HG02884 (cell line): ENCODE measurements around the gene ANKRD44.
A peak's percentile ranks its signal among the peaks of the same experiment; 100 is the strongest.

Experiments
- ATAC-seq: cut with Tn5 transposase; IDR thresholded peaks from one replicate; pipeline ENCODE4 v1.9.1; 2021; ENCODE audit warnings: mild to moderate bottlenecking, moderate library complexity; ENCODE audit not compliant: unreplicated experiment

Gene ANKRD44

GRCh38 chr2:197264332-197264731, 46.2 kb downstream of the ANKRD44 start:
- ATAC-seq: no peak

GRCh38 chr2:197263077-197263476, 47.5 kb downstream of the ANKRD44 start:
- ATAC-seq: no peak

DNA sequence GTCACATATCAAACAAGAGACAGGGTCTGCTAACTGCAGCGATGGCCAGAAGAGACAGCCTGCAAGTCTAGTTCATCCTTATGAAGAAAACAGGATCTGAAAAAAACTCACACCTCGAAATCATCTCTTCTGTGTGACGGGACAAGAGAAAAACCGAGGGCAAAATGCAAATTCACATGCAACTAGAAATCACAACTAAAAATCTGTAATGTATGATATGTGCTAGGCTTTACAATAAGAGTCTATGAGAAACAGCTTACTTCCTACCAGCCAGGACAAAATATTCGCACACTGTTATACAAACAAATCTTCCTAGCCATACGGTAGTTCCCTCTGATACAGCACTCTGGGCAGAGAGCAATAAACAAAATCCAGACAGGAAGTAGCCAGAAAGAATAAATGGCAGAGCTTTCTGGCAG, 48.8 kb downstream of the ANKRD44 start:
- ATAC-seq: peak; percentile 62

DNA sequence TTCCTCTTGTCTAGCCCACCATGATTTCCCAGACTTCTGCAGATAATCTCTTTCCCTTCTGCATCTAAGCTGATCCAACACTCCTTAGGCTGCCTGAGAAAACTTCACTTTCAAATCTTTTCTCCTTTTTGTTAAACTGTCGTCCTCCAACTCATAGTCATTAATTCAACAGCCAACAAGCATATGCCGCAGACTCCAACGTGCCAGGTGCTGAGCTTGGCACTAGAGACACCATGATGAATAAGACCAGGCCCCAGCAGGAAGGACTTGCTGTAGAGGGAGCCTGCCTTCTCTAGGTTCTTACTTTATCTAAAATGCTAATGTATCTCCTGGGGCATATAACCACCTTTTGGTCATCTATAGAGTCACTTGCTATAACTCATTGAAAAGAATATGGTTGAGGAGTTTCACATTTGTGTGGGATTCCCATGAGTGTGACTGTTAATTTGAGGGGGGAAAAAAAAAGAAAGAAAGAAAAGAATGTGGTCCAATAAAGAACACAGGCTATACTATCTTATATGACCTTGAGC, 51.0 kb downstream of the ANKRD44 start:
- no peak for ATAC-seq

DNA sequence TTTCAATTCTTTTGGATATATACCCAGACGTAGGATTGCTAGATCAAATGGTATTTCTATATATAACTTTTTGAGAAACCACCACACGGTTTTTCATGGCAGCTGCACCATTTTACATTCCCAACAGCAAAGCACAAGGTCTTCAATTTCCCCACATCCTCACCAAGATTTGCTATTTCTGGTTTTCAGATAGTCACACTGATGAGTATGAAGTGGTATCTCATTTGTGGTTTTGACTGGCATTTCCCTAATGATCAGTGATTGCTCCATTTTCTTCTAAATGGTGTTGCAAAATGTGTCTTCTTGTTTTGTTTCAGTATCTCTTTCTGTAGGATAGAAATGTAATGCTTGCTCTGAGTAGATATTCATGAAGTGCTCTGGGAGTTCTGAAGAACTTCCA, 52.0 kb downstream of the ANKRD44 start:
- no peak for ATAC-seq

GRCh38 chr2:197256547-197257170, 53.9 kb downstream of the ANKRD44 start:
- ATAC-seq: no peak

GRCh38 chr2:197256021-197256420, 54.6 kb downstream of the ANKRD44 start:
- ATAC-seq: no peak

DNA sequence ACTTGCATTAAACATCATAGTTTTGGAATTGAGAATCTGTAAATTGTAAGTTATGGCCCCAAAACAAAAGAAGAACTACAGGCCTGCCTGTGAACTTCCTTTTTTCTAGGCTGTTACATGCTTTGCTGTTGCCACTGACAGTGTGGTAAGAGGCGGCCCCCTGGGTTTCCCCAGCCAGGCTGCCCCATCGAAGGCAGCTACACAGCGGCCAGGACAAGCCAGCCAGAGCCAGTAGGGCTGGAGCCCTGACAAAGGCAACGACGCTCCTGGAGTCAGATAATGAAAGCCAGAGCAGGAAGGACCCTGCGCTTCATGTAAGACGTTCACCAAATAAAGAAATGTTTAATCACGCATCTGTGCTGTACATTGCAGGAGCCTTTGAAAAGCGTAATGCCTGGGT, 55.0 kb downstream of the ANKRD44 start:
- peak; percentile 92 for ATAC-seq

GRCh38 chr2:197254776-197255530, 55.6 kb downstream of the ANKRD44 start:
- peak; percentile 35 for ATAC-seq

DNA sequence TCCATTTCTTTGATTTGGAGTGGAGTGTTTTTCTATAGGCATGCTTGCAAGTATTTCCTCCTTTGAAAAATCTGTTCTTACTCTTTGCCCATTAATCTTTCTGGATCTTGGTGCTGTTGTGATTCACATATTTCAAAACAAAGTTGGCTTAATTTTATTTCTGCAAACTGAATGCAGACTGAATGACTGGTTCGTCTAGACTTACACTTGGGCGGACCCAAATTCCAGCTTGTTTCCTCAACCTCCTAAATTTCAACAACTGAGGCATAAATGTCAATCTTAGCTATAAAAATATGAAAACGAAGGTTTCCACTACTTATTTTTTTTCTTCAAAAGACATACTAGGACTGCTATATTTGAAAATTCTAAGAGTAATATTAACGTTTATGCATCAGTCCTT, 59.0 kb downstream of the ANKRD44 start:
- ATAC-seq: no peak

DNA sequence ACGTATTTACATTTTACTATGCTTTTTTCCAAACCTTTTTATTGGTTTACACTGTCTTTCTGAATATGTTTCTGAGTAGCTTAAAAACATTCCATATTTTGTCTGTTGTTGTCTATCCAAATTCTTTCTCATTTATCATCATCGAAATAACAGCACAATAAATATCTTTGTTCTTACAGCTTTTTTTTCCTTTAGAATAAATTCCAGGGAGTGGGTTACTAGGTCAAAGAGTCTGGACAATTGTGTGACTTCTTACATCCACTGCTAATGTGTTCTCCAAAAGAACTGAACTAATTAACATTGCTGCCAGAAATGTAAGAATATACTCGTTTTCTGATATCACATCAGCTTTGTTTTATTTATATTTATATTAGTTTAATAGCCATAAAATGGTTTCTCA, 59.4 kb downstream of the ANKRD44 start:
- ATAC-seq: no peak

GRCh38 chr2:197250084-197250397, 60.5 kb downstream of the ANKRD44 start:
- no peak for ATAC-seq

GRCh38 chr2:197249381-197250083, 61.0 kb downstream of the ANKRD44 start:
- no peak for ATAC-seq

DNA sequence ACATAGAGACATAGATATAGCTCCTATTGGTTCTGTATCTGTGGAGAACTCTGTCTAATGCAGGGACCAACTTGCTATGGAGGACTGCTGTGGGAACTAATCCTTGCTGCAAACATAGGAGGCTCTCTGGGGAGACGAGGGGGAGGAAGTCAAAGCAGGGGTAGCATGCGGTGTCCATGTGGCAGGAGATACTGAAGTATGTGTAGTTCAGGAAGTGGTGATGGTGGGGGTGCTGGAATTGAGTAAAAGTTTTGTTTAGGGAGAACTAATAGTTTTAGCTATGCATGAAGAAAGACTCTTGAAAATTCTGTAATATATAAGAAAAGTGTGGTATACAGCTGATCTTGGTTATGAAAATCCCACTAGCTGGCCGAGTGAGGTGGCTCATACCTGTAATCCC, 62.0 kb downstream of the ANKRD44 start:
- ATAC-seq: peak; percentile 48

DNA sequence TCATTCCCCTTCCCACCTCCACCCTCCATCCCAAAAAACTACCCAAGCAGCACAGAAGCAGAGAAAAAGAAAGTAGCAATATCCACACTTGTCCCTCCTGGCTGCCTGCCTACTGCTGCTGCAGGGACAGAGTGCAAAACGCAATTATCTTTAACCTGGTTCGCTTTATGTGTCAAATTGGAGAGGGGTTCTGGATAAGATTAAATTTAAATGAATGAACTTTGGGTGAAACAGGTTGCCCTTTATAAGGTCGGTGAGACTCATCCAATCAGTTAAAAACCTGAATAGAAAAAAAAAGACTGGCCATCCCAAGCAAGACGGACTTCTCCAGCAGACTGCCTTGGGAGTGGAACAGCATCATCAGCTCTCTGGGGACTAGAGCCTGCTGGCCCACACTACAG, 62.6 kb downstream of the ANKRD44 start:
- no peak for ATAC-seq

DNA sequence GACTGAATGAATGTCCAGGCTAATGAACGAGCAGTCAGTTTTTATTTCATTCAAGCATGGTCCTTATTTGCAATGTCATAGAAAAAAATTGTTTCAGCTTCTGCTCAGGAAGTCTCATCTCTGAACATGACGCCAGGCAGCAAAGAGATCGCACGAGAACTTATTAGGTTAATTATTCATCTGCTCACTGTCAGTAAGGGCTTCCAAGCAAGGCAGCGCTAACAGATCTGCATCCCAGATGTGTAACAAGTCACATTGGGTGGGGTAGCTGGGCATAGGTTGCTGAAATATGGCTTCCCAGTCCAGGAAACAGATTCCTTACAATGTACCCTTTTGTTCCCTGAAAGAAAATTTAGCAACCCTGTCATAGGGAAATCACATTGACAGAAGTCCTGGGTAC, 63.5 kb downstream of the ANKRD44 start:
- no peak for ATAC-seq

DNA sequence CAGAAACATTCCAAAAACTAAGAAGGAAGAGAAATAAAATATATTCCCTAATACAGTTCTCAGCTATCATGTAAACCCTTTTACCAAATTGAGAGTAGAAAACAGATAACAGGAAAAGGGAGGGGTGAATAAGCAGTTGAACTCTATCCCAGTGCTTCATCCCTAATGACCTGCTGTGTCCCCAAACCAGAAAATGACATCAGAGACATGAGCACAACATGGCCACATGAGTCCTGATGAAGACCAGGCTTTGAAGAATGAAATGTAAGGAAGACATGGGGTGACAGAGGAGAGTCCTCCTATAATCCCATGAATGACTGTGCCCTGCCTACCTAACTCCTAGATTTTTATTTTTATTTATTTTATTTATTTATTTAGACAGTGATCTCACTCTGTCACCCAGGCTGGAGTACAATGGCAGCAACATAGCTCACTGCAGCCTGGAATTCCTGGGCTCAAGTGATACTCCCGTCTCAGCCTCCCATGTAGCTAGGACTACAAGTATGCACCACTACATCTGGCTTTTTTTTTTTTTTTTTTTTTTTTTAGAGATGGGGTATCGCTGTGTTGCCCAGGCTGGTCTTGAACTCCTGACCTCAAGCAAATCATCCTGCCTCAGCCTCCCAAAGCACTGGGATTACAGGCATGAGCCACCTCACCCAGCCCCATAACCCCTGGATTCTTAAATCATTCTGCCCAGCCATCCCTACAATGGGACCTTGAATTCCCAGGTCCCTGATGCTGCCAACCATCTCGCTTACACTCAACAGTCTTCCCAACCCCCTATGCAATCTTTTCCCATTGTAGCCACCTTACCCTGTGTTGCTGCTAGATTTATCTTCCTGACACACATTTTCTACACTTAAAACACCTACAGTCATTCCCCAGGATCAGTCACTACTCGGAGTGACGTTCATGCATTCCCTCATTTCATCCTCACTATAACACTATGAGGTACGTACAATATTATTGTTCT, 64.5 kb downstream of the ANKRD44 start:
- no peak for ATAC-seq

GRCh38 chr2:197244349-197244748, 66.2 kb downstream of the ANKRD44 start:
- ATAC-seq: no peak

- ATAC-seq: no peak
Observed at GRCh38 chr2:197242719-197243118, 67.9 kb downstream of the ANKRD44 start.

- ATAC-seq: no peak
Observed at GRCh38 chr2:197241596-197241995, 69.0 kb downstream of the ANKRD44 start.

DNA sequence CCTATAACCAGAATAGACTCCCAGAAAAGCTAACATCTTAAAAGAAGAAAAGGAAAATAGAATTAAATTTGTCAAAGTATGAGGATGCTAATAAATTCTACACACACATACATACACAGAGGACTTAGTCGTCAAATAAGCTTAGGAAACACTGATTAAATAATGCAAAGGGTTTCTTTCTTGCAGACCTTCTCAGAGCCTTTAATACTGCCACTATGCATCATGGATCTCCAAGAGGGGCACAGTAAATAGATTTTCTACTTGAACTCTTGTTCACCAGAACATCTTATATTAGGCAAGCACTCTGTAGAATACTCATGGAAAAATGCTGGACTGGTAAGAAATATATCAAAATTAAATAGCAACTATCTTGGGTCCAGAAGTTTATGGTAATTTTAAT, 69.4 kb downstream of the ANKRD44 start:
- no peak for ATAC-seq
